B cell (primary cell): Measurements from ENCODE around the gene TFEB. TPM values are rescaled to one million over a fixed set of nuclear protein-coding genes. Genes with fewer than 3 reads are reported as not detected.

Experiments
- ATAC-seq: fragments of 200-7000 bp; cut with Tn5 transposase; one replicate; pipeline ENCODE4 v1.10.0; 2021; ENCODE audit warnings: low read depth, mild to moderate bottlenecking, moderate number of reproducible peaks, moderate library complexity
- CTCF ChIA-PET: fragments of 350-600 bp; sonication (Branson Sonifier 250); formaldehyde crosslinking; loops from one replicate; lab custom pipeline; 2021; ENCODE audit warnings: antibody characterized with exemption, inconsistent platforms; lab: Charles Lee
- POLR2A ChIA-PET: fragments of 350-600 bp; sonication (Branson Sonifier 250); formaldehyde crosslinking; loops from one replicate; lab custom pipeline; 2021; ENCODE audit warnings: antibody characterized with exemption; lab: Charles Lee
- DNase-seq: peaks from one replicate; pipeline ENCODE4 v3.0.0; 2013
- H2AFZ ChIP-seq: 2 replicates; pipeline ENCODE4 v1.6.1; 2012; ENCODE audit warnings: mild to moderate bottlenecking, low read depth, low read length; ENCODE audit not compliant: insufficient read depth, poor library complexity, severe bottlenecking
- H3K27ac ChIP-seq, 2 donors: 1 replicate in 1 of 2; 2 replicates in 1 of 2; pipeline ENCODE4 v1.5.1; 2012 to 2013; ENCODE audit warnings: low read length in 2 of 2, mild to moderate bottlenecking in 2 of 2, moderate library complexity in 1 of 2
- H3K27me3 ChIP-seq, 4 experiments: fragments of 200-600 bp in 1 of 4; sonication (generic) in 1 of 4; replicated peaks in 1 of 4; 1 replicate in 2 of 4; 2 replicates in 2 of 4; pipeline versions ENCODE4 v1.6.1 to v1.7.0; 2013 to 2016; ENCODE audit warnings: low read length in 3 of 4, mild to moderate bottlenecking in 2 of 4, mixed read lengths in 1 of 4, moderate library complexity in 1 of 4; ENCODE audit not compliant: insufficient read depth in 4 of 4, control insufficient read depth in 3 of 4; ENCODE audit errors: control extremely low read depth in 1 of 4
- H3K36me3 ChIP-seq, 2 experiments: replicated peaks in 1 of 2; 1 replicate in 1 of 2; 2 replicates in 1 of 2; pipeline versions ENCODE4 v1.6.1 to v1.7.1; 2013; ENCODE audit warnings: low read length in 1 of 2; ENCODE audit not compliant: insufficient read depth in 2 of 2, control insufficient read depth in 1 of 2; ENCODE audit errors: control extremely low read depth in 1 of 2, extremely low read depth in 1 of 2
- H3K4me1 ChIP-seq, 2 donors: fragments of 200-600 bp in 1 of 2; sonication (generic) in 1 of 2; 1 replicate in 1 of 2; 2 replicates in 1 of 2; pipeline versions ENCODE4 v1.5.1 to v1.6.1; 2013 to 2017; ENCODE audit warnings: low read length in 2 of 2; ENCODE audit not compliant: control insufficient read depth in 2 of 2, insufficient read depth in 2 of 2
- H3K4me2 ChIP-seq: replicated peaks from 2 replicates; pipeline ENCODE3; 2012; ENCODE audit warnings: mild to moderate bottlenecking, low read depth, low read length; ENCODE audit not compliant: poor library complexity, severe bottlenecking
- H3K4me3 ChIP-seq, 5 experiments: fragments of 200-600 bp in 1 of 5; sonication (generic) in 1 of 5; 1 replicate in 3 of 5; 2 replicates in 2 of 5; pipeline versions ENCODE4 v1.5.1 to v1.7.0; 2011 to 2016; ENCODE audit warnings: low read length in 4 of 5, mild to moderate bottlenecking in 4 of 5, low read depth in 2 of 5, control low read depth in 1 of 5, moderate library complexity in 1 of 5; ENCODE audit not compliant: insufficient read depth in 1 of 5; ENCODE audit errors: control extremely low read depth in 1 of 5, extremely low read depth in 1 of 5
- H3K79me2 ChIP-seq: fragments of 200-600 bp; sonication (generic); one replicate; pipeline ENCODE4 v1.6.0; 2016; ENCODE audit warnings: low read length; ENCODE audit not compliant: control insufficient read depth, insufficient read depth
- H3K9ac ChIP-seq: fragments of 200-600 bp; sonication (generic); 2 replicates; pipeline ENCODE4 v1.6.1; 2017; ENCODE audit warnings: mild to moderate bottlenecking, low read length, moderate library complexity
- H3K9me3 ChIP-seq, 3 donors: one replicate each; pipeline versions ENCODE4 v1.6.1 to v1.7.1; 2013; ENCODE audit warnings: low read length in 2 of 3; ENCODE audit not compliant: control insufficient read depth in 2 of 3, insufficient read depth in 1 of 3; ENCODE audit errors: control extremely low read depth in 1 of 3
- H4K20me1 ChIP-seq: 2 replicates; pipeline ENCODE4 v1.6.0; 2012; ENCODE audit warnings: mild to moderate bottlenecking, low read length; ENCODE audit not compliant: insufficient read depth, control insufficient read depth, poor library complexity, severe bottlenecking
- H3K27ac Mint-ChIP-seq: one replicate; pipeline ENCODE4 v1.8.0; 2021; ENCODE audit warnings: mixed read lengths
- H3K27me3 Mint-ChIP-seq: one replicate; pipeline ENCODE4 v1.8.0; 2021; ENCODE audit warnings: mixed read lengths
- H3K4me1 Mint-ChIP-seq: one replicate; pipeline ENCODE4 v1.8.0; 2021; ENCODE audit warnings: mixed read lengths
- H3K4me3 Mint-ChIP-seq: one replicate; pipeline ENCODE4 v1.8.0; 2021; ENCODE audit warnings: mixed read lengths
- H3K9me3 Mint-ChIP-seq: one replicate; pipeline ENCODE4 v1.8.0; 2022; ENCODE audit warnings: mixed read lengths; ENCODE audit not compliant: insufficient read depth
- EZH2 ChIP-seq: IDR thresholded peaks from 2 replicates; pipeline ENCODE4 v1.6.1; 2012; ENCODE audit warnings: borderline replicate concordance, low read depth, mild to moderate bottlenecking, moderate library complexity, low read length; ENCODE audit not compliant: insufficient read depth, poor library complexity, severe bottlenecking
- WGBS: methylation state at CpG from one replicate; pipeline ENCODE4 v1.1.5; 2013; ENCODE audit warnings: missing lambda C conversion rate; ENCODE audit not compliant: insufficient coverage; 5-methylcytosine and 5-hydroxymethylcytosine counted together
- intact Hi-C: fragments of 100-400 bp; cut with micrococcal nuclease; formaldehyde crosslinking; loops from one replicate; pipeline ENCODE4 v1.10.0; 2022
- polyA plus RNA-seq: library from polyadenylated mRNA; depleted of rRNA; stranded (reverse); fragments of >200 nt; gene quantifications from 2 replicates; pipeline ENCODE4 v1.2.3, GENCODE V29; 2012
- total RNA-seq, 2 donors: library from RNA; stranded (reverse); fragments of 120-200 nt in 1 of 2; gene quantifications; 1 replicate in 1 of 2; 2 replicates in 1 of 2; pipeline versions ENCODE4 v1.2.3 to v1.2.4, GENCODE V29; 2013 to 2022
- TF ChIP-seq, protein P1 (sequence below): fragments of 200-600 bp; IDR thresholded peaks from one replicate; pipeline ENCODE4 v1.8.0; 2022; ENCODE audit warnings: antibody characterized with exemption, mild to moderate bottlenecking

Gene TFEB
- total and polyA plus RNA-seq, 2 donors (not counting 1 experiment from before 2014, with no cell fraction given) = 113 to 148 TPM

DNA sequence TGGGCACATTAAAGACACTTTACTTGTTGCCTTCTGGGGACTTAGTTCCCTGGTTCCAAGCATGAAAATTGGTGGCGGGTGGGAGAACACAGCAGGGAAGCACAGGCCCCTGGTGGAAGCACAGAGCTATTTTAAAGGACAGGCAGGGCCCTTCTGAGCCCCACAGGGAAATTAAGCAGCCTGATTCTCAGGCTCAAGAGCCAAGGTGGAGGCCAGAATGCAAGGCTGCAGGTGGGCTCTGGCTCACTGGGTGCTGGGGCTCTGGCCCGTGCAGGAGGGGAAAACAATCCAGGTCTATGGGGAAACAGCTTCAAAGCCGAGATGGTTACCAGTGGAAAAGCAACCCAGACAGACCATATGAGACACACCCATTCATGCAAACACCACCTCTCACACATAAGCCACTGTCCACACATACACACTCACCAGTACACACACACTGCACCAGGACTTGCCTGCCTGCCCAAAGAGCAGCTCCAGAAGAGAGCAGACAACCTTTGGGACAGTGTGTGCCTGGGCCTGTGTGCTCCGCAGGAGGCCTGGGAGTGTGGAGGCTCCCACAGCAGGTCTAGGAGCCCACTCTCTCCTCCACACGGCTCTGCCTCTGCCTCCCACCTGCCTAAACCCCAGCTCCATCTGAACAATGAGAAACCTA, 30.6 kb downstream of the TFEB start:
- 44% methylated on average over 5 of the region's 5 CpGs for WGBS
- POLR2A ChIA-PET = interaction anchor here (1.4 to 11.0 kb wide), 6 partner anchors 9 to 27 kb away, joined by 8 to 342 read pairs (median 29); partner anchors contain the start of gene TFEB
- CTCF ChIA-PET = interaction anchor here (1.0 to 8.3 kb wide), 14 partner anchors 11 to 339 kb away, joined by 3 to 303 read pairs (median 8); partner anchors contain the start of genes TFEB and TOMM6
- Histone ChIP-seq H3K4me2 (peak overlapping the region; percentile 82), H3K27me3 (no peaks in the 10 kb centered on the region), H2AFZ (no peak overlapping the region), H3K27ac (peak overlapping the region; percentile 83 to 96), H3K4me1 (peaks cover 89 to 93% of the 10 kb centered on the region in 2 donors), H3K79me2 (peaks cover 97% of the 10 kb centered on the region), H4K20me1 (peaks cover 33% of the 10 kb centered on the region), H3K36me3 (peaks cover 0 to 45% of the 10 kb centered on the region in 2 experiments), H3K4me3 (peak overlapping the region in 4 of 5 experiments; percentile 33 to 65 (median 56)), H3K9ac (peak overlapping the region; percentile 65), H3K9me3 (peaks cover 0 to 7% (median 0%) of the 10 kb centered on the region in 3 donors)
- ATAC-seq (no peak), DNase-seq (no peak)
- intact Hi-C loops = loop anchor here (5.0 to 10.0 kb wide), 2 partner anchors 157 to 190 kb away; partner anchors contain the start of genes FOXP4 and USP49
- Mint-ChIP-seq H3K27me3 (no peaks in the 10 kb centered on the region), H3K4me1 (peaks cover 95% of the 10 kb centered on the region), H3K4me3 (peak overlapping the region; percentile 86), H3K27ac (peak overlapping the region; percentile 100), H3K9me3 (no peaks in the 10 kb centered on the region)
- TF ChIP-seq, protein P1, sequence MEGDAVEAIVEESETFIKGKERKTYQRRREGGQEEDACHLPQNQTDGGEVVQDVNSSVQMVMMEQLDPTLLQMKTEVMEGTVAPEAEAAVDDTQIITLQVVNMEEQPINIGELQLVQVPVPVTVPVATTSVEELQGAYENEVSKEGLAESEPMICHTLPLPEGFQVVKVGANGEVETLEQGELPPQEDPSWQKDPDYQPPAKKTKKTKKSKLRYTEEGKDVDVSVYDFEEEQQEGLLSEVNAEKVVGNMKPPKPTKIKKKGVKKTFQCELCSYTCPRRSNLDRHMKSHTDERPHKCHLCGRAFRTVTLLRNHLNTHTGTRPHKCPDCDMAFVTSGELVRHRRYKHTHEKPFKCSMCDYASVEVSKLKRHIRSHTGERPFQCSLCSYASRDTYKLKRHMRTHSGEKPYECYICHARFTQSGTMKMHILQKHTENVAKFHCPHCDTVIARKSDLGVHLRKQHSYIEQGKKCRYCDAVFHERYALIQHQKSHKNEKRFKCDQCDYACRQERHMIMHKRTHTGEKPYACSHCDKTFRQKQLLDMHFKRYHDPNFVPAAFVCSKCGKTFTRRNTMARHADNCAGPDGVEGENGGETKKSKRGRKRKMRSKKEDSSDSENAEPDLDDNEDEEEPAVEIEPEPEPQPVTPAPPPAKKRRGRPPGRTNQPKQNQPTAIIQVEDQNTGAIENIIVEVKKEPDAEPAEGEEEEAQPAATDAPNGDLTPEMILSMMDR = no peak
- TF ChIP-seq EZH2 = no peak
